Measurements from ENCODE around the gene KCTD10.

Gene KCTD10

GRCh38 chr12:109477185-109477962 is at the start of gene KCTD10, which contains the start of gene UBE3B:
Gene KCTD10 (minus strand): TSS chr12:109477300. CDS start chr12:109477262, 38 bp downstream.
Gene UBE3B (plus strand): TSS chr12:109477634. CDS start chr12:109483552, 5,918 bp downstream.
- peak; percentile 67 for DNase-seq (ENCODE audit: low read depth, low spot score)

- no peak for DNase-seq (ENCODE audit: low read depth, low spot score)
Measured at GRCh38 chr12:109525279-109525585, 48.1 kb upstream of the KCTD10 start.

GRCh38 chr12:109524466-109525278 is 47.6 kb upstream of the KCTD10 start:
- no peak for DNase-seq (ENCODE audit: low read depth, low spot score)

- no peak for DNase-seq (ENCODE audit: low read depth, low spot score)
Measured at GRCh38 chr12:109523504-109523903, 46.4 kb upstream of the KCTD10 start.

GRCh38 chr12:109523071-109523470 is 46.0 kb upstream of the KCTD10 start:
- DNase-seq (ENCODE audit: low read depth, low spot score) = no peak

- DNase-seq (ENCODE audit: low read depth, low spot score) = no peak
Measured at GRCh38 chr12:109521831-109522230, 44.7 kb upstream of the KCTD10 start.

- no peak for DNase-seq (ENCODE audit: low read depth, low spot score)
Measured at GRCh38 chr12:109519787-109520186, 42.7 kb upstream of the KCTD10 start.

GRCh38 chr12:109518820-109519665 is 41.9 kb upstream of the KCTD10 start:
- no peak for DNase-seq (ENCODE audit: low read depth, low spot score)

- DNase-seq (ENCODE audit: low read depth, low spot score) = no peak
Measured at GRCh38 chr12:109517619-109518018, 40.5 kb upstream of the KCTD10 start.

GRCh38 chr12:109513977-109514376 is 36.9 kb upstream of the KCTD10 start:
- no peak for DNase-seq (ENCODE audit: low read depth, low spot score)

GRCh38 chr12:109513051-109513450 is 36.0 kb upstream of the KCTD10 start:
- no peak for DNase-seq (ENCODE audit: low read depth, low spot score)

GRCh38 chr12:109512608-109513007 is 35.5 kb upstream of the KCTD10 start:
- DNase-seq (ENCODE audit: low read depth, low spot score) = no peak

- DNase-seq (ENCODE audit: low read depth, low spot score) = no peak
Measured at GRCh38 chr12:109510196-109510595, 33.1 kb upstream of the KCTD10 start.

GRCh38 chr12:109504068-109504467 is 27.0 kb upstream of the KCTD10 start:
- DNase-seq (ENCODE audit: low read depth, low spot score) = no peak

- DNase-seq (ENCODE audit: low read depth, low spot score) = no peak
Measured at GRCh38 chr12:109503611-109504010, 26.5 kb upstream of the KCTD10 start.

- DNase-seq (ENCODE audit: low read depth, low spot score) = no peak
Measured at GRCh38 chr12:109502332-109502731, 25.2 kb upstream of the KCTD10 start.

GRCh38 chr12:109501299-109501698 is 24.2 kb upstream of the KCTD10 start:
- no peak for DNase-seq (ENCODE audit: low read depth, low spot score)

- DNase-seq (ENCODE audit: low read depth, low spot score) = no peak
Measured at GRCh38 chr12:109500406-109501185, 23.5 kb upstream of the KCTD10 start.

GRCh38 chr12:109497675-109498074 is 20.6 kb upstream of the KCTD10 start:
- DNase-seq (ENCODE audit: low read depth, low spot score) = no peak

GRCh38 chr12:109496306-109496705 is 19.2 kb upstream of the KCTD10 start:
- no peak for DNase-seq (ENCODE audit: low read depth, low spot score)

- DNase-seq (ENCODE audit: low read depth, low spot score) = no peak
Measured at GRCh38 chr12:109495012-109495411, 17.9 kb upstream of the KCTD10 start.
